ENCODE results near the gene HCAR1.
"Not testable (repeated sequence)": the region's sequence is repeated elsewhere in the genome, so short reads cannot be mapped to it uniquely, and the experiment has no call there.

DNA sequence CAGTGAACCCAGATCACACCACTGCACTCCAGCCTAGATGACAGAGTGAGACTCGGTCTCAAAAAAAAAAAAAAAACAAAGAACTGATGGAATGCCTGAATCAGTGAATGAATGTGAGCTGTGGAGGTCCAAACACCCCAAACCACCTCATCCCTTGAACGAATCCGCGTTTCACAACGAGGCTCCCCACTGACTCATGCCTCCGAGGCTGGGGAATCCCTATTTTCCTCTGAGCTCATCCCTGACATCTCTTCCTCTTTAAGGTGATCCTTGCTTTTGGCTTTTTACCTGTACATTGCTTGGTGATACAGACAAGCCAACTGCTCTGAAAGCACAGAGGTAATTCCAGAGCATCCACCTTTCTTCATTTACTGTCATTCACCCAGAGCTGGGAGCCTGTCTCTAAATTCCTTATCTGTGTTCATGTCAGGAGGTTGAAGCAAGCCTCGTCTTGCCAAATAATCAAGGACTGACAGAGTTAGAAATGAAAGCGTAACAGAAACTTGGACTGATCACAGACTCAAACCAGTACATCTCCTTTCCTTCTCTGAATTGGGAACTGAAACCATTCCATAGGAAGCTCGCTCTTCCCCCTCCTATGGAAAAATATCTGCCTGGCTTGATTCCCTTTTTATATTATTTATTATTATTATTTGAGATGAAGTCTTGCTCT, 30.5 kb downstream of the HCAR1 start:
- TF ChIP-seq, protein P1, sequence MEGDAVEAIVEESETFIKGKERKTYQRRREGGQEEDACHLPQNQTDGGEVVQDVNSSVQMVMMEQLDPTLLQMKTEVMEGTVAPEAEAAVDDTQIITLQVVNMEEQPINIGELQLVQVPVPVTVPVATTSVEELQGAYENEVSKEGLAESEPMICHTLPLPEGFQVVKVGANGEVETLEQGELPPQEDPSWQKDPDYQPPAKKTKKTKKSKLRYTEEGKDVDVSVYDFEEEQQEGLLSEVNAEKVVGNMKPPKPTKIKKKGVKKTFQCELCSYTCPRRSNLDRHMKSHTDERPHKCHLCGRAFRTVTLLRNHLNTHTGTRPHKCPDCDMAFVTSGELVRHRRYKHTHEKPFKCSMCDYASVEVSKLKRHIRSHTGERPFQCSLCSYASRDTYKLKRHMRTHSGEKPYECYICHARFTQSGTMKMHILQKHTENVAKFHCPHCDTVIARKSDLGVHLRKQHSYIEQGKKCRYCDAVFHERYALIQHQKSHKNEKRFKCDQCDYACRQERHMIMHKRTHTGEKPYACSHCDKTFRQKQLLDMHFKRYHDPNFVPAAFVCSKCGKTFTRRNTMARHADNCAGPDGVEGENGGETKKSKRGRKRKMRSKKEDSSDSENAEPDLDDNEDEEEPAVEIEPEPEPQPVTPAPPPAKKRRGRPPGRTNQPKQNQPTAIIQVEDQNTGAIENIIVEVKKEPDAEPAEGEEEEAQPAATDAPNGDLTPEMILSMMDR (IDR thresholded peaks at IDR 0.05): not testable (repeated sequence)
- not testable (repeated sequence) for TF ChIP-seq POLR2A (IDR thresholded peaks at IDR 0.05)

All from thyroid gland (tissue), 4 donors.